ENCODE data around the gene OSBPL9. TPM values are rescaled to one million over a fixed set of nuclear protein-coding genes. Genes with fewer than 3 reads are reported as not detected.

OSBPL9 gene
- total RNA-seq, 5 donors from 2014 or later (not counting 1 experiment from before 2014, with no cell fraction given), result 39.8 to 50.7 (median 43.4) TPM

DNA sequence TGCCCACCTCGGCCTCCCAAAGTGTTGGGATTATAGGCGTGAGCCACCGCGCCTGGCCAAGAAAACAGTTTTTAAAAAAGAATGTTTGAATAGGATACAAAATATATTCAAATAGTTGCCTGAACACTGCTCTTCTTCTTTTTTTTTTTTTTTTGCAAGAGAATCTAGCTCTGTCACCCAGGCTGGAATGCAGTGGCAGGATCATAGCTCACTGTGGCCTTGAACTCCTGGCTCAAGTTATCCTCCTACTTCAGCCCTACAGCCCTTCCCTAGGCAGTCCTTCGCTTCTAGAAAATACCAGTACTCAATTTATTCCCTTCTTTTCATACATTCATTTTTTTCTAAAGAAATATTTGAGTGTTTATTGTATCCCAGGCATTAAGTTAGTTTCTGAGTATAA, 67.9 kb downstream of the OSBPL9 start:
- H3K9me3 Mint-ChIP-seq, result no peaks in the 10 kb centered on the region
- no peaks in the 10 kb centered on the region for H3K27me3 Mint-ChIP-seq
- no peaks in the 10 kb centered on the region for H3K4me1 ChIP-seq (ENCODE audit: control insufficient read depth in 1 of 2, extremely low read depth in 1 of 2, insufficient read depth in 2 of 2, low read length in 2 of 2)
- no peaks in the 10 kb centered on the region for H3K36me3 Mint-ChIP-seq
- H3K4me3 Mint-ChIP-seq, result no peak overlapping the region
- H3K27me3 ChIP-seq (replicated peaks in 1 of 2; ENCODE audit: control insufficient read depth in 2 of 2, extremely low read depth in 1 of 2, insufficient read depth in 2 of 2, low read length in 1 of 2), result no peaks in the 10 kb centered on the region
- no CpG with 5 or more reads among the region's 5 CpGs for WGBS (ENCODE audit: insufficient coverage)
- no peaks in the 10 kb centered on the region for H3K36me3 ChIP-seq (ENCODE audit: control insufficient read depth in 2 of 2, extremely low read depth in 1 of 2, insufficient read depth in 1 of 2, low read length in 1 of 2)
- DNase-seq (no peak), ATAC-seq (replicated peaks in 1 of 4) (no peak)
- no peak overlapping the region for H3K4me3 ChIP-seq (ENCODE audit: control insufficient read depth in 1 of 2, extremely low read depth in 1 of 2, low read length in 1 of 2)
- ChIA-PET CTCF (interaction anchor here (0.5 to 0.7 kb wide), 2 partner anchors 50 to 1049 kb away, joined by 3 read pairs; no protein-coding TSS in a partner anchor), POLR2A (no interaction called here)
- H3K4me1 Mint-ChIP-seq, result peaks cover 16 to 19% (median 17%) of the 10 kb centered on the region in 3 donors
- H3K27ac ChIP-seq (ENCODE audit: low read length), result no peak overlapping the region
- H3K9me3 ChIP-seq, result no peaks in the 10 kb centered on the region
- H3K27ac Mint-ChIP-seq, result no peak overlapping the region

DNA sequence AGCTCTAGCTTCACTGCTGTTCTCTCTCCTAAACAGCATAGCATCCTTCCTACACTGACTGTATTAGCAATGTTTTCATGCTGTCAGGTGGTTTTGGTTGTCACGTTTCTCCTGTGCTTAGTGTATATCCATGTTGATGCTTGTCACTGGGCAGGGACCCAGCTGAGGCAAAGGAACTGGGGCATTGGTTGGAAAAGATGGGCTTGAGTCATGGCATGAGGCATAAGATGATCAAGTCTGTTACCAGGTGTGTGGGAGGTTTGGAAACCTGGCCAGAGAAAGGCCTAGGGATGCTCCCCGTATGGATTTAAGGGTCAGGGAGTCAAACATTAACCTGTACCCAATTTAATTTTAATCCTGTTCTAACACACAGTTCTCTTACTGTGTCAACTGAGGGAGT, 69.6 kb downstream of the OSBPL9 start:
- Histone ChIP-seq H3K36me3 (ENCODE audit: control insufficient read depth in 2 of 2, extremely low read depth in 1 of 2, insufficient read depth in 1 of 2, low read length in 1 of 2) (no peaks in the 10 kb centered on the region), H3K4me3 (ENCODE audit: control insufficient read depth in 1 of 2, extremely low read depth in 1 of 2, low read length in 1 of 2) (no peak overlapping the region), H3K27me3 (replicated peaks in 1 of 2; ENCODE audit: control insufficient read depth in 2 of 2, extremely low read depth in 1 of 2, insufficient read depth in 2 of 2, low read length in 1 of 2) (no peaks in the 10 kb centered on the region), H3K27ac (ENCODE audit: low read length) (no peak overlapping the region), H3K4me1 (ENCODE audit: control insufficient read depth in 1 of 2, extremely low read depth in 1 of 2, insufficient read depth in 2 of 2, low read length in 2 of 2) (no peaks in the 10 kb centered on the region), H3K9me3 (no peaks in the 10 kb centered on the region)
- no peaks in the 10 kb centered on the region for H3K27me3 Mint-ChIP-seq
- DNase-seq, result no peak
- no peak overlapping the region for H3K27ac Mint-ChIP-seq
- WGBS (ENCODE audit: insufficient coverage), result no CpG with 5 or more reads among the region's 2 CpGs
- no peaks in the 10 kb centered on the region for H3K9me3 Mint-ChIP-seq
- H3K4me1 Mint-ChIP-seq, result peaks cover 16 to 19% (median 17%) of the 10 kb centered on the region in 3 donors
- no peaks in the 10 kb centered on the region for H3K36me3 Mint-ChIP-seq
- ChIA-PET CTCF (no interaction called here), POLR2A (no interaction called here)
- no peak for ATAC-seq (replicated peaks in 1 of 4)
- H3K4me3 Mint-ChIP-seq, result no peak overlapping the region

DNA sequence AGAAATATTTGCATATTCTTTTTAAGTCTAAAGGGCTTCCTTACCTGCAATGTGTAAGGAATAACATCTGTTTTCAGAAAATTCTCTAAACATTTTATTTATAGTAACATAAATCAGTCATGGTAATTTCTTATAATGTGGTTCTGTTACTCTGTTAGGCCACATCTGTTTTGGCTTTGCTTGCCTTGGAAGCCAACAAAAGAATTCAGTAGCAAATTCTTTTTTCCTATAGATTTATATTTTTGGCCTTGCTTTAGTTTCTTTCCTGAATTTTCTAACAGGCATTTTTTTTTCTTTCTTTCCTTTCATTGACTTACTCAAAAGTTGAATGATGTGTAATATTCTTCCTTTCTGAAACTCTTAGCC, 72.2 kb downstream of the OSBPL9 start:
- CTCF ChIA-PET, result no interaction called here

DNA sequence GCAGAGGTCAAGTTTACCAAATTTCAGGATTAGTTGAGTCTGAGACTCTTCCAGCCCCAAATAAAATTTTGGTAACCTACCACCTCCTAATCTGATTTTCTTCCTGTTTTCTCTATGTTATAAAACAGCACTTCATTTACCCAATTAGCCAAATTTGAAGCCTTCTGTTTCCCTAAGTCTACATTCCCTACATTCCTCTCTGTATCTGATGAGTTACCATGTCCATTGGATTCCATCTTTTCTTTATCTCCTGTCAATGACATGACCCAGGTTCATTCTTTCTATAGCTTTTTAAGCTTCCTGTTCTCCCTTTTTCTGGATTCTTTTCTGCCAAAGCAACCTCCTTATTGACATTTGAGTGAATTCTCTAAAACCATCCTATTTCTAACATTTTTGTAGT, 72.8 kb downstream of the OSBPL9 start:
- no peaks in the 10 kb centered on the region for H3K4me1 ChIP-seq (ENCODE audit: control insufficient read depth in 1 of 2, extremely low read depth in 1 of 2, insufficient read depth in 2 of 2, low read length in 2 of 2)
- no peaks in the 10 kb centered on the region for H3K27me3 Mint-ChIP-seq
- ATAC-seq (replicated peaks in 1 of 4), result no peak
- no peaks in the 10 kb centered on the region for H3K27me3 ChIP-seq (replicated peaks in 1 of 2; ENCODE audit: control insufficient read depth in 2 of 2, extremely low read depth in 1 of 2, insufficient read depth in 2 of 2, low read length in 1 of 2)
- no peaks in the 10 kb centered on the region for H3K36me3 ChIP-seq (ENCODE audit: control insufficient read depth in 2 of 2, extremely low read depth in 1 of 2, insufficient read depth in 1 of 2, low read length in 1 of 2)
- no peak overlapping the region for H3K4me3 ChIP-seq (ENCODE audit: control insufficient read depth in 1 of 2, extremely low read depth in 1 of 2, low read length in 1 of 2)
- CTCF ChIA-PET, result no interaction called here
- no peak for DNase-seq
- peaks cover 17 to 23% (median 19%) of the 10 kb centered on the region in 3 donors for H3K4me1 Mint-ChIP-seq
- no peaks in the 10 kb centered on the region for H3K9me3 ChIP-seq
- no peaks in the 10 kb centered on the region for H3K36me3 Mint-ChIP-seq
- no peak overlapping the region for H3K27ac ChIP-seq (ENCODE audit: low read length)
- POLR2A ChIA-PET, result interaction anchor here in 1 of 2 donors (0.7 kb wide), 1 partner anchor 412 kb away, joined by 6 read pairs; no protein-coding TSS in a partner anchor
- no peak overlapping the region for H3K27ac Mint-ChIP-seq
- H3K9me3 Mint-ChIP-seq, result no peaks in the 10 kb centered on the region
- H3K4me3 Mint-ChIP-seq, result no peak overlapping the region

More for the DNA sequence above, 72.2 kb downstream of the OSBPL9 start:
- no peaks in the 10 kb centered on the region for H3K9me3 Mint-ChIP-seq
- Histone ChIP-seq H3K4me3 (ENCODE audit: control insufficient read depth in 1 of 2, extremely low read depth in 1 of 2, low read length in 1 of 2) (no peak overlapping the region), H3K27me3 (replicated peaks in 1 of 2; ENCODE audit: control insufficient read depth in 2 of 2, extremely low read depth in 1 of 2, insufficient read depth in 2 of 2, low read length in 1 of 2) (no peaks in the 10 kb centered on the region), H3K4me1 (ENCODE audit: control insufficient read depth in 1 of 2, extremely low read depth in 1 of 2, insufficient read depth in 2 of 2, low read length in 2 of 2) (no peaks in the 10 kb centered on the region), H3K36me3 (ENCODE audit: control insufficient read depth in 2 of 2, extremely low read depth in 1 of 2, insufficient read depth in 1 of 2, low read length in 1 of 2) (no peaks in the 10 kb centered on the region), H3K27ac (ENCODE audit: low read length) (no peak overlapping the region), H3K9me3 (no peaks in the 10 kb centered on the region)
- no peak overlapping the region for H3K4me3 Mint-ChIP-seq
- H3K27me3 Mint-ChIP-seq, result no peaks in the 10 kb centered on the region
- peaks cover 17 to 23% (median 19%) of the 10 kb centered on the region in 3 donors for H3K4me1 Mint-ChIP-seq
- ATAC-seq (replicated peaks in 1 of 4), result no peak
- POLR2A ChIA-PET, result no interaction called here
- DNase-seq, result no peak
- no peak overlapping the region for H3K27ac Mint-ChIP-seq
- H3K36me3 Mint-ChIP-seq, result no peaks in the 10 kb centered on the region

DNA sequence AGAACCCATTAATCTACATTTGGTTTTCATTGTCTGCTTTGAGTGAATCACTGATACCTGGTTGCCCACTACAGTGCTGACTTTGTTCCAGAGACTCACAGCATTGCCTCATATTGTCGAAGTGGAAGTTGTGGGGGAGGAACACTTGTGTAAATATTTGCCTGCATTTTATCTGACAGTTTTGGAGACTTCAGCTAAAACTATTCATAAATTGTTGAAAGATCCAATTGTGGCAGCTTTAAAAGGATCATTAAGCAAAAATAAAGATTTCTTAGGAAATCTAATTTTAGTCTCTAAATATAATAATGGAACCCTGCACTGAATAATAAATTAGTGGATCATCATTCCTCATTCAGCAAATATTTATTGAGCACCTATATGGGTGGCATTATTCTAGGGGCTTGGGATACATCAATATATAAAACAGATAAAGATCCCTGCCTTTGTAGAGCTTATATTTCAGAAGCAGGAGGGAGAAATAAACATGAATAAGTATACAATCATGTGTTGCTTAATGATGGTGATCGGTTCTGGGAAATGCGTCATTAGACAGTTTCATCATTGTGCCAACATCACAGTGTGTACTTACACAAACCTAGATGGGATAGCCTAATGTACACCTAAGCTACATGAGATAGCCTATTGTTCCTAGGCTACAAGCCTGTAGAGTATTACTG, 73.5 kb downstream of the OSBPL9 start:
- Histone ChIP-seq H3K27me3 (replicated peaks in 1 of 2; ENCODE audit: control insufficient read depth in 2 of 2, extremely low read depth in 1 of 2, insufficient read depth in 2 of 2, low read length in 1 of 2) (no peaks in the 10 kb centered on the region), H3K9me3 (no peaks in the 10 kb centered on the region), H3K4me3 (ENCODE audit: control insufficient read depth in 1 of 2, extremely low read depth in 1 of 2, low read length in 1 of 2) (no peak overlapping the region), H3K27ac (ENCODE audit: low read length) (no peak overlapping the region), H3K36me3 (ENCODE audit: control insufficient read depth in 2 of 2, extremely low read depth in 1 of 2, insufficient read depth in 1 of 2, low read length in 1 of 2) (no peaks in the 10 kb centered on the region), H3K4me1 (ENCODE audit: control insufficient read depth in 1 of 2, extremely low read depth in 1 of 2, insufficient read depth in 2 of 2, low read length in 2 of 2) (no peaks in the 10 kb centered on the region)
- ATAC-seq (replicated peaks in 1 of 4) (no peak), DNase-seq (no peak)
- Mint-ChIP-seq H3K4me3 (no peak overlapping the region), H3K4me1 (peaks cover 17 to 23% (median 19%) of the 10 kb centered on the region in 3 donors), H3K27me3 (no peaks in the 10 kb centered on the region), H3K9me3 (no peaks in the 10 kb centered on the region), H3K36me3 (no peaks in the 10 kb centered on the region), H3K27ac (no peak overlapping the region)
- ChIA-PET CTCF (no interaction called here), POLR2A (interaction anchor here in 1 of 2 donors (0.7 kb wide), 1 partner anchor 413 kb away, joined by 6 read pairs; no protein-coding TSS in a partner anchor)
- no CpG with 5 or more reads among the region's 3 CpGs for WGBS (ENCODE audit: insufficient coverage)

DNA sequence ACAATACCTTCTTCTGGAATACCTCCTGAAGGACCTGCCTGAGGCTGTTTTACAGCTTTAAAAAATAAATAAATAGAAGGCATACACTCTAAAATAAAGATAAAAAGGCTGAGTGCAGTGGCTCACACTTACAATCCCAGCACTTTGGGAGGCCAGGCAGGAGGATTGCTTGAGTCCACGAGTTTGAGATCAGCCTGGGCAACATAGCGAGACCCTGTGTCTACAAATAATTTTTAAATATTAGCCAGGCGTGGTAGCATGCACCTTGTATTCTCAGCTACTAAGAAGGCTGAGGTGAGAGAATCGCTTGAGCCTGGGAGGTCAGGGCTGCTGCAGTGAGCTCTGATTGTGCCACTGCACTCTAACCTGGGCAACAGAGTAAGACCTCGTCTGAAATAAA, 75.0 kb downstream of the OSBPL9 start:
- H3K36me3 ChIP-seq (ENCODE audit: control insufficient read depth in 2 of 2, extremely low read depth in 1 of 2, insufficient read depth in 1 of 2, low read length in 1 of 2), result no peaks in the 10 kb centered on the region
- H3K4me1 ChIP-seq (ENCODE audit: control insufficient read depth in 1 of 2, extremely low read depth in 1 of 2, insufficient read depth in 2 of 2, low read length in 2 of 2), result no peaks in the 10 kb centered on the region
- H3K27ac Mint-ChIP-seq, result no peak overlapping the region
- H3K9me3 ChIP-seq, result no peaks in the 10 kb centered on the region
- no peaks in the 10 kb centered on the region for H3K9me3 Mint-ChIP-seq
- POLR2A ChIA-PET, result no interaction called here
- ATAC-seq (replicated peaks in 1 of 4) (no peak), DNase-seq (no peak)
- H3K4me3 Mint-ChIP-seq, result no peak overlapping the region
- no peaks in the 10 kb centered on the region for H3K27me3 ChIP-seq (replicated peaks in 1 of 2; ENCODE audit: control insufficient read depth in 2 of 2, extremely low read depth in 1 of 2, insufficient read depth in 2 of 2, low read length in 1 of 2)
- H3K27me3 Mint-ChIP-seq, result no peaks in the 10 kb centered on the region
- peaks cover 12 to 17% (median 15%) of the 10 kb centered on the region in 3 donors for H3K4me1 Mint-ChIP-seq
- 93% methylated on average over 2 of the region's 5 CpGs for WGBS (ENCODE audit: insufficient coverage)
- H3K27ac ChIP-seq (ENCODE audit: low read length), result no peak overlapping the region
- CTCF ChIA-PET, result no interaction called here
- no peaks in the 10 kb centered on the region for H3K36me3 Mint-ChIP-seq
- no peak overlapping the region for H3K4me3 ChIP-seq (ENCODE audit: control insufficient read depth in 1 of 2, extremely low read depth in 1 of 2, low read length in 1 of 2)
